ENCODE results near the gene ADAMTS12.

DNA sequence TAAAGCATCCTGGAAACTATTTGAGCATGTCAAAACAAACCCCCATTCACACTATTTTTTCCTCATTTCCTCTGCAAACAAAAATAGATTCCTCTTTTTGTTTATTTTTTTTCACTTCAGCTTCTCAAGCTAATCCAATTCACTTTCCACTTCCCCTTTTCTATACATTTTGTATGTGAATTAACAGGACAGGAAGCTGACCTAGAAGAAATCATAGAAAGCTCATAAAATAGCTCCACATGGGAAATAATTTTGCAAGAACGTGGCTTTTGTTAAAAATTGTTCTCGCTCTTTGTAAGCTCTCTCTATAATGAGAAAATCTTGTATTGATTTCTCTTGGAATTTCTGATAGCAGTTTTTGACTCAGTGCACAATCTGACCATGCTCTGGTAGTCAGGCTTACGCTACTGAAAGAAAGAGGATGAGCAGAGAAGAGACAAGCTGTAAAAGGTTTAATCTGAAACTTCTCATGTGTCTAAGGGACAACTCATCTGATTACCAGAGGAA is 215.8 kb downstream of the ADAMTS12 start:
- TF ChIP-seq, protein P1, sequence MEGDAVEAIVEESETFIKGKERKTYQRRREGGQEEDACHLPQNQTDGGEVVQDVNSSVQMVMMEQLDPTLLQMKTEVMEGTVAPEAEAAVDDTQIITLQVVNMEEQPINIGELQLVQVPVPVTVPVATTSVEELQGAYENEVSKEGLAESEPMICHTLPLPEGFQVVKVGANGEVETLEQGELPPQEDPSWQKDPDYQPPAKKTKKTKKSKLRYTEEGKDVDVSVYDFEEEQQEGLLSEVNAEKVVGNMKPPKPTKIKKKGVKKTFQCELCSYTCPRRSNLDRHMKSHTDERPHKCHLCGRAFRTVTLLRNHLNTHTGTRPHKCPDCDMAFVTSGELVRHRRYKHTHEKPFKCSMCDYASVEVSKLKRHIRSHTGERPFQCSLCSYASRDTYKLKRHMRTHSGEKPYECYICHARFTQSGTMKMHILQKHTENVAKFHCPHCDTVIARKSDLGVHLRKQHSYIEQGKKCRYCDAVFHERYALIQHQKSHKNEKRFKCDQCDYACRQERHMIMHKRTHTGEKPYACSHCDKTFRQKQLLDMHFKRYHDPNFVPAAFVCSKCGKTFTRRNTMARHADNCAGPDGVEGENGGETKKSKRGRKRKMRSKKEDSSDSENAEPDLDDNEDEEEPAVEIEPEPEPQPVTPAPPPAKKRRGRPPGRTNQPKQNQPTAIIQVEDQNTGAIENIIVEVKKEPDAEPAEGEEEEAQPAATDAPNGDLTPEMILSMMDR (IDR thresholded peaks at IDR 0.05; ENCODE audit: low read depth, low read length) = no peak
- TF ChIP-seq EZH2phosphoT487 (IDR thresholded peaks at IDR 0.05; ENCODE audit: low read depth) = no peak
